H1 (cell line): Measurements from ENCODE around the gene C3. TPM values are rescaled to one million over a fixed set of nuclear protein-coding genes. Genes with fewer than 3 reads are reported as not detected.

Experiments
- CTCF ChIA-PET: fragments of 300-600 bp; sonication (Branson Sonifier 250); formaldehyde crosslinking; loops from one replicate; lab custom pipeline; 2021; ENCODE audit not compliant: partially characterized antibody; lab: Charles Lee
- POLR2A ChIA-PET: fragments of 300-600 bp; sonication (Branson Sonifier 250); formaldehyde crosslinking; loops from one replicate; lab custom pipeline; 2021; ENCODE audit warnings: inconsistent platforms; ENCODE audit not compliant: partially characterized antibody; lab: Charles Lee
- DNase-seq, 2 experiments: peaks; one replicate each; pipeline versions ENCODE4 v3.0.0 to v3.0.0-alpha.2; 2010 to 2022; ENCODE audit warnings: low spot score in 2 of 2, low read depth in 1 of 2, mixed read lengths in 1 of 2
- FAIRE-seq: peaks from 2 replicates; lab custom pipeline; 2011; peaks lifted over from hg19 to GRCh38; lab: Jason Lieb, UNC
- H2AFZ ChIP-seq: 2 replicates; pipeline ENCODE4 v1.8.1; 2012; ENCODE audit warnings: low read length, inconsistent platforms
- H2AK5ac ChIP-seq: 2 replicates; pipeline ENCODE4 v1.6.1; 2013; ENCODE audit warnings: low read depth, low read length
- H2BK120ac ChIP-seq: replicated peaks from 2 replicates; pipeline ENCODE3; 2013; ENCODE audit warnings: low read depth, low read length, inconsistent platforms
- H2BK12ac ChIP-seq: 2 replicates; pipeline ENCODE4 v1.6.1; 2013; ENCODE audit warnings: low read depth, low read length
- H2BK15ac ChIP-seq: 2 replicates; pipeline ENCODE4 v1.6.1; 2013; ENCODE audit warnings: low read length
- H2BK20ac ChIP-seq: 2 replicates; pipeline ENCODE4 v1.6.1; 2013; ENCODE audit warnings: low read length
- H2BK5ac ChIP-seq: 2 replicates; pipeline ENCODE4 v1.6.1; 2013; ENCODE audit warnings: low read depth, low read length
- H3K14ac ChIP-seq: 2 replicates; pipeline ENCODE4 v1.6.1; 2013; ENCODE audit warnings: inconsistent platforms; ENCODE audit not compliant: insufficient read length
- H3K18ac ChIP-seq: 2 replicates; pipeline ENCODE4 v1.6.1; 2013; ENCODE audit warnings: low read length; ENCODE audit errors: extremely low read depth
- H3K23ac ChIP-seq: 2 replicates; pipeline ENCODE4 v1.6.1; 2013; ENCODE audit warnings: inconsistent platforms; ENCODE audit not compliant: insufficient read length
- H3K23me2 ChIP-seq: 2 replicates; pipeline ENCODE4 v1.6.1; 2013; ENCODE audit warnings: low read depth, low read length
- H3K27ac ChIP-seq: 2 replicates; pipeline ENCODE4 v1.6.1; 2011; ENCODE audit warnings: low read depth, low read length, inconsistent platforms
- H3K27me3 ChIP-seq, 4 experiments: replicated peaks in 1 of 4; 1 replicate in 1 of 4; 2 replicates in 3 of 4; pipeline versions ENCODE4 v1.6.1 to v1.8.1; 2011 to 2013; ENCODE audit warnings: low read length in 3 of 4, mild to moderate bottlenecking in 3 of 4, inconsistent platforms in 2 of 4, mixed read lengths in 2 of 4, moderate library complexity in 1 of 4; ENCODE audit not compliant: control insufficient read depth in 3 of 4, insufficient read depth in 3 of 4; ENCODE audit errors: extremely low read depth in 1 of 4
- H3K36me3 ChIP-seq, 4 experiments: 2 replicates each; pipeline versions ENCODE4 v1.6.1 to v1.8.1; 2011 to 2013; ENCODE audit warnings: mild to moderate bottlenecking in 4 of 4, low read length in 3 of 4, moderate library complexity in 2 of 4, control low read depth in 1 of 4, inconsistent platforms in 1 of 4; ENCODE audit not compliant: insufficient read depth in 4 of 4, control insufficient read depth in 2 of 4
- H3K4ac ChIP-seq: replicated peaks from 2 replicates; pipeline ENCODE3; 2013; ENCODE audit warnings: low read length, low read depth, mixed read lengths, inconsistent platforms; ENCODE audit not compliant: insufficient read length
- H3K4me1 ChIP-seq, 4 experiments: replicated peaks in 1 of 4; 1 replicate in 1 of 4; 2 replicates in 3 of 4; pipeline versions ENCODE4 v1.6.1 to v1.8.1; 2011 to 2013; ENCODE audit warnings: low read length in 3 of 4, inconsistent platforms in 2 of 4, mixed read lengths in 1 of 4; ENCODE audit not compliant: insufficient read depth in 4 of 4, control insufficient read depth in 3 of 4
- H3K4me2 ChIP-seq, 2 experiments: 2 replicates each; pipeline versions ENCODE4 v1.6.1 to v1.8.1; 2011 to 2013; ENCODE audit warnings: low read depth in 2 of 2, low read length in 2 of 2, control low read depth in 1 of 2, inconsistent platforms in 1 of 2, mild to moderate bottlenecking in 1 of 2; ENCODE audit not compliant: insufficient read depth in 1 of 2
- H3K4me3 ChIP-seq, 4 experiments: fragments of 200-600, 300-600 bp in 1 of 4; sonication (generic), shearing (Covaris generic), sonication (Bioruptor Twin) in 1 of 4; 2 replicates each; pipeline versions ENCODE4 v1.5.1 to v1.8.1; 2011 to 2016; ENCODE audit warnings: low read length in 4 of 4, low read depth in 3 of 4, control low read depth in 2 of 4, inconsistent platforms in 2 of 4, mild to moderate bottlenecking in 2 of 4, mixed read lengths in 1 of 4, moderate library complexity in 1 of 4; ENCODE audit not compliant: insufficient read depth in 2 of 4; ENCODE audit errors: extremely low read depth in 1 of 4
- H3K56ac ChIP-seq: replicated peaks from 2 replicates; pipeline ENCODE3; 2013; ENCODE audit warnings: low read depth, mild to moderate bottlenecking, mixed read lengths, low read length, inconsistent platforms; ENCODE audit not compliant: insufficient read length
- H3K79me1 ChIP-seq: 2 replicates; pipeline ENCODE4 v1.6.1; 2013; ENCODE audit warnings: low read depth, low read length, control low read depth
- H3K79me2 ChIP-seq, 2 experiments: 2 replicates each; pipeline versions ENCODE4 v1.6.1 to v1.8.1; 2012 to 2013; ENCODE audit warnings: low read length in 2 of 2, mild to moderate bottlenecking in 2 of 2, inconsistent platforms in 1 of 2; ENCODE audit not compliant: insufficient read depth in 2 of 2, control insufficient read depth in 1 of 2
- H3K9ac ChIP-seq, 4 experiments: replicated peaks in 1 of 4; 1 replicate in 1 of 4; 2 replicates in 3 of 4; pipeline versions ENCODE4 v1.6.1 to v1.8.1; 2011 to 2013; ENCODE audit warnings: low read depth in 3 of 4, low read length in 3 of 4, control low read depth in 2 of 4, mild to moderate bottlenecking in 2 of 4, moderate library complexity in 2 of 4, inconsistent platforms in 1 of 4; ENCODE audit errors: extremely low read depth in 1 of 4
- H3K9me3 ChIP-seq, 2 experiments: 2 replicates each; pipeline versions ENCODE4 v1.6.1 to v1.8.1; 2012 to 2013; ENCODE audit warnings: mild to moderate bottlenecking in 2 of 2, moderate library complexity in 2 of 2, control low read depth in 1 of 2, inconsistent platforms in 1 of 2, low read depth in 1 of 2, low read length in 1 of 2, mixed read lengths in 1 of 2; ENCODE audit not compliant: insufficient read depth in 2 of 2
- H4K20me1 ChIP-seq, 2 experiments: replicated peaks in 1 of 2; 2 replicates each; pipeline versions ENCODE3 to v1.8.1; 2011 to 2013; ENCODE audit warnings: inconsistent platforms in 2 of 2, low read length in 2 of 2, mild to moderate bottlenecking in 1 of 2; ENCODE audit not compliant: insufficient read depth in 2 of 2, control insufficient read depth in 1 of 2
- H4K5ac ChIP-seq: 2 replicates; pipeline ENCODE4 v1.6.1; 2013; ENCODE audit warnings: low read length, low read depth, mixed read lengths, inconsistent platforms; ENCODE audit not compliant: insufficient read length
- H4K8ac ChIP-seq: 2 replicates; pipeline ENCODE4 v1.8.0; 2013; ENCODE audit warnings: mild to moderate bottlenecking, moderate library complexity, low read length, inconsistent platforms; ENCODE audit not compliant: insufficient read depth; ENCODE audit errors: extremely low read depth
- H4K91ac ChIP-seq: replicated peaks from 2 replicates; pipeline ENCODE3; 2013; ENCODE audit warnings: low read length, mixed read lengths, inconsistent platforms; ENCODE audit not compliant: insufficient read length
- CTCF ChIP-seq, 3 experiments: IDR thresholded peaks; 1 replicate in 2 of 3; 2 replicates in 1 of 3; pipeline versions ENCODE4 v1.5.1 to v1.6.1; 2011; ENCODE audit warnings: low read length in 3 of 3, mild to moderate bottlenecking in 3 of 3, inconsistent platforms in 2 of 3, low read depth in 1 of 3, moderate library complexity in 1 of 3; ENCODE audit not compliant: insufficient read depth in 1 of 3; ENCODE audit errors: control extremely low read depth in 1 of 3
- EGR1 ChIP-seq: IDR thresholded peaks from 2 replicates; pipeline ENCODE4 v1.6.1; 2011; ENCODE audit warnings: low read depth, low read length, borderline replicate concordance
- FOSL1 ChIP-seq: IDR thresholded peaks from 2 replicates; pipeline ENCODE4 v1.6.1; 2011; ENCODE audit warnings: mild to moderate bottlenecking, low read depth, low read length, moderate library complexity; ENCODE audit not compliant: insufficient read depth
- GTF2F1 ChIP-seq: IDR thresholded peaks from 2 replicates; pipeline ENCODE4 v1.6.1; 2012; ENCODE audit warnings: low read depth, low read length, improper control_type of control experiment, borderline replicate concordance
- HDAC2 ChIP-seq, 2 experiments: fragments of 300-600 bp in 1 of 2; sonication (generic) in 1 of 2; IDR thresholded peaks; 2 replicates each; pipeline ENCODE4 v1.6.1; 2011 to 2012; ENCODE audit warnings: low read depth in 2 of 2, low read length in 2 of 2, mild to moderate bottlenecking in 2 of 2, moderate library complexity in 2 of 2, borderline replicate concordance in 1 of 2, inconsistent platforms in 1 of 2
- KDM4A ChIP-seq: IDR thresholded peaks from one replicate; pipeline ENCODE4 v1.7.1; 2012; ENCODE audit warnings: low read depth, mild to moderate bottlenecking, moderate library complexity, low read length, inconsistent platforms; ENCODE audit not compliant: severe bottlenecking
- MAX ChIP-seq: IDR thresholded peaks from 2 replicates; pipeline ENCODE4 v1.6.1; 2012; ENCODE audit warnings: inconsistent platforms
- POLR2A ChIP-seq, 2 experiments: IDR thresholded peaks; 1 replicate in 1 of 2; 2 replicates in 1 of 2; pipeline ENCODE4 v1.6.1; 2011; ENCODE audit warnings: low read depth in 2 of 2, low read length in 2 of 2, mild to moderate bottlenecking in 2 of 2; ENCODE audit errors: control extremely low read depth in 1 of 2
- SP2 ChIP-seq: IDR thresholded peaks from 2 replicates; pipeline ENCODE4 v1.6.1; 2012; ENCODE audit warnings: mild to moderate bottlenecking, low read length, inconsistent platforms
- USF2 ChIP-seq: IDR thresholded peaks from 2 replicates; pipeline ENCODE4 v1.6.1; 2011; ENCODE audit warnings: low read length, improper control_type of control experiment
- WGBS, 2 experiments: shearing (Covaris generic) in 1 of 2; methylation state at CpG; one replicate each; pipeline versions ENCODE4 v1.1.6 to v1.1.7; 2013 to 2015; ENCODE audit warnings: low lambda C conversion rate in 2 of 2, mixed read lengths in 2 of 2, inconsistent platforms in 1 of 2, low coverage in 1 of 2, missing lambda C conversion rate in 1 of 2; ENCODE audit not compliant: insufficient replicate concordance in 2 of 2, insufficient coverage in 1 of 2, insufficient read length in 1 of 2; ENCODE audit errors: extremely low coverage in 1 of 2, missing lambda C conversion rate in 1 of 2; 5-methylcytosine and 5-hydroxymethylcytosine counted together
- polyA plus RNA-seq, 7 experiments: library from polyadenylated mRNA; depleted of rRNA in 3 of 7; stranded (reverse) in 5 of 7; unstranded in 2 of 7; fragments of >200 nt in 5 of 7; fragments of 200-250 nt in 2 of 7; gene quantifications; 1 replicate in 5 of 7; 2 replicates in 1 of 7; 4 replicates in 1 of 7; pipeline versions ENCODE4 v1.2.1 to v1.2.3, GENCODE V29; 2011 to 2013; ENCODE audit warnings: missing spikeins in 2 of 7, mixed read lengths in 2 of 7
- total RNA-seq: library from RNA; stranded (reverse); fragmentation: NEBNext Ultra II Directional; extraction: Animal tissue kit (Norgen Biotek cat#: 25700); gene quantifications from 2 replicates; pipeline ENCODE4 v1.2.1, GENCODE V29; 2021

C3 gene
- total and polyA plus RNA-seq, 2 of the 8 experiments (the other 6 are each of a cell fraction or from before 2014, with no cell fraction given) = 6.4 to 12.8 TPM

GRCh38 chr19:6683971-6684370, 36.5 kb downstream of the C3 start:
- no peak overlapping the region for H2BK12ac ChIP-seq
- no peak overlapping the region for H3K4me2 ChIP-seq
- no peak overlapping the region for H3K4me3 ChIP-seq
- H3K4ac ChIP-seq = no peak overlapping the region
- H3K4me1 ChIP-seq = no peaks in the 10 kb centered on the region
- H3K56ac ChIP-seq = no peak overlapping the region
- no peaks in the 10 kb centered on the region for H3K27me3 ChIP-seq
- ChIA-PET CTCF (interaction anchor here (1.2 kb wide), 1 partner anchor 86 kb away, joined by 3 read pairs; no protein-coding TSS in a partner anchor), POLR2A (interaction anchor here (0.6 kb wide), 1 partner anchor 150 kb away, joined by 3 read pairs; no protein-coding TSS in a partner anchor)
- H3K79me2 ChIP-seq = no peaks in the 10 kb centered on the region
- no peak overlapping the region for H3K23ac ChIP-seq
- H3K9ac ChIP-seq = no peak overlapping the region
- no peak overlapping the region for H2BK15ac ChIP-seq
- no peak overlapping the region for H2BK20ac ChIP-seq
- no peaks in the 10 kb centered on the region; a peak in 1 of 8 replicates for H3K36me3 ChIP-seq
- H3K23me2 ChIP-seq = no peaks in the 10 kb centered on the region
- no peaks in the 10 kb centered on the region for H4K20me1 ChIP-seq
- DNase-seq (no peak), FAIRE-seq (no peak)
- H2AK5ac ChIP-seq = no peak overlapping the region
- no peak overlapping the region for H3K18ac ChIP-seq
- H3K9me3 ChIP-seq = no peaks in the 10 kb centered on the region; a peak in 1 of 4 replicates
- no peak overlapping the region for H3K14ac ChIP-seq
- no peak overlapping the region for H3K27ac ChIP-seq
- no peak overlapping the region for H4K91ac ChIP-seq
- H4K5ac ChIP-seq = no peak overlapping the region
- H2AFZ ChIP-seq = no peak overlapping the region
- no peak overlapping the region for H2BK120ac ChIP-seq
- no peaks in the 10 kb centered on the region for H3K79me1 ChIP-seq
- no peak overlapping the region for H4K8ac ChIP-seq
- no peak overlapping the region for H2BK5ac ChIP-seq
- WGBS, 2 experiments = 92% methylated on average over 4 of the region's 4 CpGs; no CpG with 5 or more reads in 1 of the 2 experiments
- no peak for TF ChIP-seq MAX
- no peak for TF ChIP-seq HDAC2 (IDR thresholded peaks at IDR 0.05; ENCODE audit: borderline replicate concordance in 1 of 2, low read depth in 2 of 2, low read length in 2 of 2)
- TF ChIP-seq EGR1 = no peak
- TF ChIP-seq POLR2A (IDR thresholded peaks at IDR 0.05; ENCODE audit: control extremely low read depth in 1 of 2, low read depth in 2 of 2, low read length in 2 of 2) = no peak
- TF ChIP-seq FOSL1 = no peak
- TF ChIP-seq SP2 = no peak
- TF ChIP-seq GTF2F1 = no peak
- no peak for TF ChIP-seq KDM4A
- TF ChIP-seq CTCF (IDR thresholded peaks at IDR 0.05; ENCODE audit: control extremely low read depth in 1 of 3, insufficient read depth in 1 of 3, low read depth in 1 of 3, low read length in 3 of 3) = no peak
- no peak for TF ChIP-seq USF2
